Measurements from ENCODE around the gene KRTAP4-9. TPM values are rescaled to one million over a fixed set of nuclear protein-coding genes. Genes with fewer than 3 reads are reported as not detected.
"Not testable (repeated sequence)": the region's sequence is repeated elsewhere in the genome, so short reads cannot be mapped to it uniquely, and the experiment has no call there.

KRTAP4-9 gene
- total RNA-seq, 1 experiment from 2014 or later = not detected

- H3K9me2 ChIP-seq (ENCODE audit: insufficient read depth) = no peaks in the 10 kb centered on the region
- no TSS peak for BruUV-seq (replicated peaks)
- no peaks in the 10 kb centered on the region for H3K27me3 ChIP-seq (ENCODE audit: insufficient read depth, low read length)
- H3K4me3 ChIP-seq (replicated peaks in 1 of 2; ENCODE audit: low read depth in 1 of 2, low read length in 2 of 2) = no peak overlapping the region
- intact Hi-C loops (cut with micrococcal nuclease) = no loop called here
- peaks cover 0 to 10% of the 10 kb centered on the region in 2 experiments; a peak in 2 of 4 replicates for H3K9me3 ChIP-seq (ENCODE audit: control insufficient read depth in 1 of 2, insufficient read depth in 1 of 2, low read depth in 1 of 2, low read length in 2 of 2)
- ATAC-seq = no peak
- no peak for DNase-seq (ENCODE audit: low read depth, low spot score)
- POLR2A ChIA-PET = no interaction called here
- H3K4me2 ChIP-seq (ENCODE audit: low read length) = no peak overlapping the region
- peaks cover 3 to 31% of the 10 kb centered on the region in 2 experiments; a peak in 2 of 4 replicates for H3K4me1 ChIP-seq (ENCODE audit: control insufficient read depth in 1 of 2, insufficient read depth in 2 of 2, low read length in 2 of 2)
- RAD21 ChIA-PET (ENCODE audit: low non-redundant PET in 1 of 2, low total read pairs in 2 of 2, uncharacterized antibody in 2 of 2, unreplicated experiment in 2 of 2) = no interaction called here
- CTCF ChIA-PET = no interaction called here
- no peaks in the 10 kb centered on the region for H4K20me1 ChIP-seq (ENCODE audit: insufficient read depth)
- H3K9ac ChIP-seq (ENCODE audit: low read length) = no peak overlapping the region
- no peaks in the 10 kb centered on the region for H3K79me2 ChIP-seq (ENCODE audit: insufficient read depth, low read length)
- peaks cover 0 to 19% of the 10 kb centered on the region in 2 experiments; a peak in 2 of 4 replicates for H3K36me3 ChIP-seq (ENCODE audit: control insufficient read depth in 1 of 2, insufficient read depth in 2 of 2, low read length in 2 of 2)
- TF ChIP-seq YY1 (IDR thresholded peaks at IDR 0.05; ENCODE audit: extremely low read depth, insufficient replicate concordance, low read depth, low read length) (no peak), EZH2 (IDR thresholded peaks at IDR 0.05) (no peak), CBX3 (IDR thresholded peaks at IDR 0.05; ENCODE audit: low read depth) (no peak)
- H3K27ac ChIP-seq (ENCODE audit: low read depth, low read length) = no peak overlapping the region
- H2AFZ ChIP-seq (ENCODE audit: low read depth, low read length, poor library complexity, severe bottlenecking) = peak overlapping the region; percentile 32
Measured at GRCh38 chr17:41133880-41134735, 28.9 kb downstream of the KRTAP4-9 start.

GRCh38 chr17:41139865-41140264 lies 34.7 kb downstream of the KRTAP4-9 start:
- H3K9me2 ChIP-seq (ENCODE audit: insufficient read depth); BruUV-seq (replicated peaks); intact Hi-C loops (cut with micrococcal nuclease); CTCF ChIA-PET; H3K4me1 ChIP-seq (ENCODE audit: control insufficient read depth in 1 of 2, insufficient read depth in 2 of 2, low read length in 2 of 2); RAD21 ChIA-PET (ENCODE audit: low non-redundant PET in 1 of 2, low total read pairs in 2 of 2, uncharacterized antibody in 2 of 2, unreplicated experiment in 2 of 2); H4K20me1 ChIP-seq (ENCODE audit: insufficient read depth); H3K36me3 ChIP-seq (ENCODE audit: control insufficient read depth in 1 of 2, insufficient read depth in 2 of 2, low read length in 2 of 2); H3K27me3 ChIP-seq (ENCODE audit: insufficient read depth, low read length); H2AFZ ChIP-seq (ENCODE audit: low read depth, low read length, poor library complexity, severe bottlenecking); DNase-seq (ENCODE audit: low read depth, low spot score); H3K79me2 ChIP-seq (ENCODE audit: insufficient read depth, low read length): not testable (repeated sequence)
- Histone ChIP-seq H3K4me3 (replicated peaks in 1 of 2; ENCODE audit: low read depth in 1 of 2, low read length in 2 of 2) (peak overlapping the region; percentile 35 to 49), H3K4me2 (ENCODE audit: low read length) (peak overlapping the region; percentile 41), H3K27ac (ENCODE audit: low read depth, low read length) (peak overlapping the region; percentile 45; the same call in 1 of the 2 replicates), H3K9ac (ENCODE audit: low read length) (peak overlapping the region; percentile 41; the same call in 1 of the 2 replicates), H3K9me3 (ENCODE audit: control insufficient read depth in 1 of 2, insufficient read depth in 1 of 2, low read depth in 1 of 2, low read length in 2 of 2) (peaks cover 6 to 41% of the 10 kb centered on the region in 2 experiments; a peak in 3 of 4 replicates)
- POLR2A ChIA-PET = interaction anchor here (1.0 kb wide), 1 partner anchor 55 kb away, joined by 5 read pairs; the partner anchor contains the start of gene KRTAP4-7
- peak; percentile 42; the same call in 1 of the 2 replicates for ATAC-seq
